Urothelium cell line (cell line): Measurements from ENCODE around the gene MORN5.

Source experiments
- DNase-seq: peaks from one replicate; pipeline ENCODE4 v3.0.0; 2011; ENCODE audit warnings: low spot score, mixed read lengths
- FAIRE-seq: peaks from 2 replicates; lab custom pipeline; 2011; peaks lifted over from hg19 to GRCh38; lab: Jason Lieb, UNC

The MORN5 gene

DNA sequence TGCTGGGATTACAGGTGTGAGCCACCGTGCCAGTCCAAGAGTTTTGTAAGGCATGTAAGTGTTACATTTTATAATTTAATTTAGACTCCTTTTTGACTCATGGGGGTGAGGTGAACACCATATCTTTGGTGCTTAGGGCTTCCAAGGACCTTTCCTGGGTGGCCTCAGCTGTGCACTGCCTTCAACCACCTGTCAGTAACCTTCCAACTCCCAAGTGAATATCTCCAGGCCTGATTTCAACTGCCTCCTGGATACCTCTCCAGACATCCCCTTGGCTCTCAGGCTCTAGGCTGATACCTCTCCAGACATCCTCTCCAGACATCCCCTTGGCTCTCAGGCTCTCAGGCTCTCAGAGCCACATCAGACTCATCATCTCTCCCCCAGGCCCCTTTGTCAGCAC is 35.7 kb upstream of the MORN5 start:
- DNase-seq = no peak
- no peak for FAIRE-seq

DNA sequence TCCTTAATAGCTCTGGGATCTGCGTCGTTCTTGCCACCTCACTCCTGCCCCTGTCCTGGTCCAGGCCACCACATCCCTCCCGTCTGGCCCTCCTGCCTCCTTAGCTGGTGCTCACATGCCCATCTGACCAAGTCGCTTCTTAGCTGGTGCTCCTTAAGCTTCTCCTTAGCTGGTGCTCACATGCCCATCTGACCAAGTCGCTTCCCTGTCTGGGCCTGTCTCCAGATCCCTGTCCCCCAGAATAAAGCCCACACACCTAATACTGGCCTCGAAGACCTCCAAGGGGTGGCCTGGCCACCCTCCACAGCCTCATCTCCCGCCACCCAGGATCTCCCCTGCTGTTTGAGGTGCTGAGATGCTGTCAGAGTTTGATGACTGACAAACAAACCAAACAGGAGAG is 35.2 kb upstream of the MORN5 start:
- FAIRE-seq (no peak), DNase-seq (no peak)

DNA sequence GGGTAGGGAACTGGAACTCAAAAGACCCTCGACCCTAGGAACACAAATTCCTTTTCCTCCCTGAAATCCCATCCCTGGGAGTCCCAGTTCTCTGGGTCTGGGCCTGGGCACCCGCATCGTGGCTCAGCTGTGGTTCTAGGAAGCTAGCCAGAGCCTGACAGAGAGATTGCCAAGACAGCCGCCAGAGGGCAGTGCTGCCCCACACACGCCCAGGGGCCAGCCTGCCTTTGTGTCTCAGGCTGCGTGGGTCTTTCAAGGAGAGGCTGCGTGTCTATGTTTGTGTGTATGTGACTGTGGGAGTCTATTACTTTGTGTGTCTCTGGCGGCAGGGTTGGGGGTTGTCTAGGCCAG is 34.6 kb upstream of the MORN5 start:
- no peak for FAIRE-seq

DNA sequence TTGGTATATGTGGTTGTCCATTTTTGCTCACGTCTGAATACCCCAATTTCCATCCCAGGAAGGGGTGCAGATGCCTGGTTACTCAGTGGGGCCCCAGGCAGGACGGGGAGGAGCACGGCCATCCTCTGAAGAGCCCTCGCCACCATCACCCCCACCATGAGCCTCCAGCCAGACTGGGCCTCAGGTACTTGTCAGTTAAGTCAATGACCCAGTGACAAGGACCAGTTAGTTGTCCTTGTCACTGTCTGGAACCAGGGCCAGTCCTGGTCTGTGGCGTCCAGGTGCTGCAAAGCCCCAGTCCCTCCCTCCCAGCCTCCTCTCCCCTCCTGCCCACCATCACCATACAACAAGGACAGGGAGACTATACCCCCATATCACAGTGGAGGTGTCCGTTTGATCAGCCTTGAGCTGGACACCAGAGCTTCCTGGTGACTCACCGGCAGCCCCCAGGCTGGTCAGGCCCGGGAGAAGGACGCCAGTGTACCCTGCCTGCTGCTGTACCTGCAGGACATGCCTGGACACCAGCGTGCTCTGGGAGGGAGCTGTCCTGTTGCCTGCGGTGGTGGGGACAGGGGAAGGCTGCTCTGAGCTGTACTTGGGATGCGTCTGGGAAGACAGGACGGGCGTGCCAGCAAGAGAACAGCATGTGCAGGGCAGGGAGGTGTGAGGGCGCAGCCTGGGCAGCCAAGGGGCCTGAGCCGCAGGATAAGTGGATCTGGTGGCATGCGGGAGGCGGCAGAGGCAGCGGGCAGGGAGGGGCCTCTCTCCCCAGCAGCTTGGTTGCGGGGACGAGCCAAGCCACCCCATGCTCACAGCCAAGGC is 34.0 kb upstream of the MORN5 start:
- DNase-seq = peak; percentile 36

More for the DNA sequence above, 34.6 kb upstream of the MORN5 start:
- peak; percentile 83 for DNase-seq

DNA sequence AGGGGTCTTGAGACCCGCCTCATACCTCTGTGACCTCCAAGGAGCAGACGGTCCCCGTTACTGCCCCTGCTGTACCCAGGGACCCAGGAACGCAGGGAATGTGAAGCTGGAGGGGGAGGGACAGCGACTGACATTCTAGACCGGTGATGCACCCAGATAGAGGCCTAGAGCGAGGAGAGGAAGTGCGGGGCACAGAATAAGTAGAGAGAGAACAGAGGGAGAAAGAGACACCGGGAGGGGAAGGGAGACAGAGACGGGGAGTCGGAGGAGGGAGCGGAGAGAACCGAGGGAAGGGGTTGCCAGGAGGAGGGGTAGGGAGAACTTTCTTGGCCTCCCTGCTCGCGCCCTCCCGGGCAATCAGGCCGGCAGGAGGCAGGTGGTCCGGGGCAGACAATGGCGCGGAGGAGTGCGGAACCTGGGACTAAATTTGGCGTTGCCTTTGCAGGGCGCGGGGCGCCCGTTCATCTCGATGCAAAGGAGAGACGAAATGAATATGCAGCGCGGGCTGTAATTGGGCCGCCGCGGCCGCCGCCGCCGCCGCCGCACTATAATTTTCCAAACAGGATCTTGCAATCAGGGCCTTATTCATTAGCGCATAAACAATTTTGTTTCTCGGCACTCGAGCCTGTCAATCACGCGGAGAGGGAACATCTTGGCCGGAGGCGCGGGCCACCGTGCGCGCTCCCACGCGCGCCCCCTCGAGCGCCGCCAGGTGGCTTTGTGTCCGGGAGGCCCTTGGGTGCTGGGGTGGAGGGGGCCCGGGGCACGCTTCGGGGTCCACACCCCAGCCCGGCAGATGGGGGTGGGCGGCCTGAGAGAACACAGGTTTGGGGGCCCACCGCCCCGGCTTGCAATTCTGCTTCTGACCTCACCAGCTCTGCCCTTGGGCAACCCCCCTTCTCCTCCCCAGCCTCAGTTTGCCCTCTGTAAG is 33.1 kb upstream of the MORN5 start:
- peak; percentile 65 for DNase-seq
- peak; percentile 20 for FAIRE-seq

More for the DNA sequence above, 34.0 kb upstream of the MORN5 start:
- FAIRE-seq = peak; percentile 58

DNA sequence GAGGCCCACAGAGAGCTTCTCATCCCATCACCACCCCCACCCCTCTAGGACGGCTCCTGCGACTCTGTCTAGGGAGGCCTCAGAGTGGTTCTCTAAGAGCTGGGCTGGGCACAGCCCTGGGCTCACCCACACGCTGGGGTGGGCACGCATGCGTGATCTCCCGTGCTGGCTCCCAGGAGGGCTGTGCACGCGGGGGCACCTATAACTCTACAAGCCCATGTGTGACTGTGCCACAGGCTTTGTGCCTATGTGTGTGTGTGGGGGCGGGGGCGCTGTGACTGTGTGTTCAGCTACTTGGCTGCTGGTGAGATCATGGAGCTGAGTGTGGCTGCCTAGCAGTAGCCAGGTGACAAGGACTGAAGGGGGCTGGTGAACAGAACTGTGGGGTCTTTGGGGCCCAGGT is 32.3 kb upstream of the MORN5 start:
- no peak for DNase-seq
- FAIRE-seq = no peak

DNA sequence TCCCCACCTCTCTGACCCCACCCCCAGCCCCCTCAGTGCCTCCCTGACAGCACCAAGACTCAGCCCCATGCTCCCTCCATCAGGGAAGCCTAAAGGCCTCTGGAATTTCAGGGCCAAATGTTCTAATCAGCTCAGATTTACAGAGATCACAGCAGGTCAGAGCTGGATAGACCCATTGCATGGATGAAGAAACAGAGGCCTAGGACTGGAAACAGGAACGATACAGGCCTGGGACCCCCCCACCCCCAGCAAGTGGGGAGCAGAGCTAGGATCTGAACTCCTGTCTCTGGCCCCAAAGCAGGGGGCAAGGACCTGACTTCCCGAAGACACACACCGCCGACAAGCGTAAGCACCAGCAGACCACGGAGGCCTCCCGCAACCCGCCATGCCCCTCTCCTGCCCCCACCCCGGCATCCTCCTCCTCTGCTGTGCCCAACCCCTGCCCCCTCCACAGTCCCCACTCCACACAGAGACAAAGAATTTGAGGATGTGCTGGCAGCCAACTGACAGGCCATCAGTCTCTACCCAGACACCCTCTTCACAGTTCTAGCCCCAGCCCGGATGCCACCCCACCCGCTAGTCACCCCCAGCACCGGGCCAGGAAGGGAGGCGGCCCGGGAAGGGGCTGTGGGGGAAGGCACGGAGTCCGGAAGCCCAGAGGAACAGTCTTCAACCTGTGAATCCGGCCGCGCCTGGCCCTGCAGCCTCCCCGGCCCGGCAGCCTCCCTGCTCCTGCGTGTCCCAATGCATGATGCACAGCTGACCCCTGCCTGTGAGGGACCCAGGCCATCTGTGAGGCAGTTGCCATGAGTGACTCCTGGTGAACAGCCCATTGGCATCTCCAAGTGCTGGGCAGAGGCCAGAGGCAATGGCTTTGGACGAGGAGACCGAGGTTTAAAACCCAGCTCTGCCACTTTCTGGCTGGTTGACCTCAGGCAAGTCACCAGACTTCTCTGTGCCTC is 31.4 kb upstream of the MORN5 start:
- DNase-seq (no peak), FAIRE-seq (no peak)

DNA sequence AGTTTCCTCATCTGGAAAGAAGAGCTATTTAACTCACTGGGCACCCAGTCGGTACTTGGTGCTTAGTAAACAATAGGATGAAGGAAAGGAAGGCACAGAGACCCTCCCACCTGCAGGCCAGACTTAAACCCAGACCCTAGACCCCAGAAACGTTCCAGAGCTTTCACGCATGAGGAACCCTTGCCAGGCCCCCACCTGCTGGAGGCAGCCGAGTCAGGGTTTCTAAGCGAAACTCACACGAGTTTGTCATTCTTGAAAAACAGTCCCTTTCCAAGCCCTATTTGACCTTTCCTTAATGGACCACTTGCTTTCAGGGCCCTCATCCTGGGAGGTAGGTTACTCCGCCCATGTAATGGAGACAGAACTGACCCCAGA is 30.8 kb upstream of the MORN5 start:
- FAIRE-seq (no peak), DNase-seq (no peak)

DNA sequence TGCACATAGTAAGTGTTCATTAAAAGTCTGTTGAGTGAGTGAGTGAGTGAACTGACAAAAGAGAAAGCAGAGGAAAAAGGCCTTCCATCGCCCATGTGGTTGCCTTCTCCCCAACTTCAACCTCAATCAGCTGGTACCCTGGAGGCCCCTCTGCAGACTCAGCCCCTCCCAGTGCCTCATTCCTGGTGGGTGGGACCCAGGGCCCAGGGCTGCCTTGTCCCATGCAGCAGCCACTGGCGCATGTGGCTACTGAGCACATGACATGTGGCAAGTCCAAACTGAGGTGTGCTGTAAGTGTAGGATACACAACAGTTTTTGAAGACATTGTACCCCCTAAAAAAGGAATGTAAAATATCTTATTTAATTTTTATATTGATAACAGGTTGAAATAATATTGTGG is 29.7 kb upstream of the MORN5 start:
- DNase-seq (no peak), FAIRE-seq (no peak)

DNA sequence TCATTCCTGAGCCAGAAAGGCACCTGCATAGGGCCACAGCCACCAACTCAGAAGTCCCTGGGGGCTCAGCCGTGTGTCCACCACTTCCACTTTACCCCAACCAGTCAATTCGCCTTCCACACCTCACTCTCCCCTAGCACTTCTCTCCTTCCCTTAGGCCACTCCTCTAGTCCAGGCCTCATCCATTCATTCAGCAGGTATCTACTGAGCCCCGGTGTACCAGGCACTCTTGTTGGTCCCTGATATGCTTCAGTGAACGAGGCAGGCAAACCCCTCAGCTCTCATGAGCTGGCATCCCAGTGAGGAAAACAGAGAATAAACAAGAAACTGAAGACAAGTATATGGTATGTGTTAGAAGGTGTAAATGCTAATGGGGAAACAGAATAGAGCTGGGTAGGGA is 28.9 kb upstream of the MORN5 start:
- FAIRE-seq (no peak), DNase-seq (no peak)

DNA sequence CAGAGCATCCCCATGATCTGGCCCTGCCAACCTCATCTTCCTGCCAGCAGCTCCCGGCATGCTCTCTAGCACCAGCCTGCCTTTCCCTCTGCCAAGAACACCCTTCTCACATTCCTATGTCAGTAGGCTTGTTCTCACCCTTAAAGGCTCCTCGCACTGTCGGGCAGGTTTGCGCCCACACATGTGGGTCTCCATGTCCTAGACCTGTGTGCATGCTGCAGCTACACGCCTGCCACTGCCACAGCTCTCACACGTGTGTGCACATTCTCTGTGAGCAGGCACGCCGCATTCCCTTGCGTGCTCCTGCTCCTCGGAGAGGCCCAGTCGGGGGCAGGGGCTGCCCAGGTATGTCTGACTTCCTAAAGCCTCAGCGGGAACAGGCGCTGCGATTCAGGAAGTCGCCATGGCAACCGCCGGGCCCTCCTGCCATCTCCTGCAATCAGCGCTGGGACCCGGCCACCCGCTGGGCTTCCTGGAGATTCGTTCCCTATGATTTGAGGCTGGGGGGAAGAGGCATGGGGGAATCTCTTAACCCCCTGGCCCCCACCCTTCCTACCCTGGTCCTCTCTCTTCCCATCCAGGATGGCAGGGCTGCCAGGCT is 28.2 kb upstream of the MORN5 start:
- DNase-seq = no peak

DNA sequence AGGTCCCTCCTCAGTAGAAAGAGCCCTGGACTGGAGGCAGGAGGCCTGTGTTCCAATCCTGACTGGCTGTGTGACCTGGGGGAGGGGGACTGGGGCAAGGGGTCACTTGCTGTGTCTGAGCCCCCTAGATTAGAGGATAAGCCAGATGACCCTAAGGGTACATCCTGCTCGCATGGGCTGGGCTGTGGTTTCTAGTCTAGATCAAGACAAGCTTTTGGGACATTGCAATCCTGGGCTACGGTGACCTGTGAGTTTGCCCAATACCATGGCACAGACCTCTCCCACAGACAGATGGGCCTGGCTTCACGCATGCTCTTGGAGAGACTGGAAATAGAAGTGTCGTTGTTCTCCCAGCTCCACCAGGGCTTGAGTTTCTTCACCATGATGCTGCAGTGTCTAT is 27.2 kb upstream of the MORN5 start:
- DNase-seq (no peak), FAIRE-seq (no peak)

More for the DNA sequence above, 28.2 kb upstream of the MORN5 start:
- no peak for FAIRE-seq

DNA sequence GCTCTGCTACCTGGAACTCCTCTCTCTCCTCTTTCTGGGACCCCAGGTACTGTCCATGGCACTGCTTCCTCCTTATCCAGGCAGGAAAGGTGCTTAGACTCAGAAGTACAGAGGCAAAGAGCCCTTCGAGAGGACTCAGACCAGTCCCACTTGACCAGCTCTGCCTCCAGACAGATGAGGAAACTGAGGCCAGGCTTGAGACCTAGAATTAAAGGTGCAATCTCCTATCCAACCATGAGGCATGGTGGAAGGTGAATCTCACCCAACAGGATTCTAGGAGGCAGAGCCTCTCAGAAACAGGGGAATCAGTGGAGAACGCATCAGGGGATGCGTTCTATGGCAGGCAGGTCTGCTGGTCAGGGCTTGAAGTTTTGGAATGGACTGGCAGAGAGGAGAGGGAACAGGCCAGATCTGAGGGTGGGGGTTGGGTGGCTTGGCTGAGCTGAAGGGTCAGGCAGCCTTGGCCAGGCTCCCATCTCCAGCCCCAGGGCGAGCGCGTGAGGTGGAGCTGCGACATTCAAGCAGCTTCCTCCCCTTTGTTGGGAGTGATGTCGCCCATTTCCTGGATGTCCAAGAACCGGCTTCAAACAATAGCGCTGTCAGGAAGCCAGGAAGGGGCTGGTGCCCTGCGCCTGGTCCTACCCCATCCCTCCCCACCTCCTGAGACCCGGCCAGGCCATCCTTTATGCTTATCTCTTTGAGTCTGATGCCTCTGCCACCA is 26.3 kb upstream of the MORN5 start:
- FAIRE-seq = no peak
- no peak for DNase-seq

DNA sequence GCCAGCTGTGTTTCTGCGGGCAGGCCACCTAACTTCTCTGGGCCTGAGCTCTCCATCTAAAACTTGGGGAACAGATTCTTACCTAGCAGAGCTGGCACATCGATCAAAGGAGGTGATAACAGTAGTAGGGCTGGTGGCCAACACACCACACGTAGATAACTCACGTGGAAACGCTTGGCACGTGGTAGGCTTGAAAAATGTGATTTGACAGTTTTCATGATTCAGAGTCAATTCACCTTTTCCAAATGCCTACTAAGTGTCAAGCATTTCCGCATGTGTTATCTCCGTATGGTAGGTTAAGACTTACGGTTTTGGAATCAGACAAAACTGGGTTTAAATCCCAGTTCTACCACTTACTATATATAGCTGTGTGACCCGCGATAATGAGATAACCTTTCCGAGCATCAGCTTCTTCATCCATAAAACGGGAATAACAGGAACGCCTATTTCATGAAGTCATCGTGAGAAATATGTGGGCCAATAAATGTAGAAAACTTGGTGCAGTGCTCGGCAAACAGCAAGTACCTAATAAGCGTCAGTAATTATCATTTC is 25.6 kb upstream of the MORN5 start:
- FAIRE-seq = no peak
- no peak for DNase-seq

DNA sequence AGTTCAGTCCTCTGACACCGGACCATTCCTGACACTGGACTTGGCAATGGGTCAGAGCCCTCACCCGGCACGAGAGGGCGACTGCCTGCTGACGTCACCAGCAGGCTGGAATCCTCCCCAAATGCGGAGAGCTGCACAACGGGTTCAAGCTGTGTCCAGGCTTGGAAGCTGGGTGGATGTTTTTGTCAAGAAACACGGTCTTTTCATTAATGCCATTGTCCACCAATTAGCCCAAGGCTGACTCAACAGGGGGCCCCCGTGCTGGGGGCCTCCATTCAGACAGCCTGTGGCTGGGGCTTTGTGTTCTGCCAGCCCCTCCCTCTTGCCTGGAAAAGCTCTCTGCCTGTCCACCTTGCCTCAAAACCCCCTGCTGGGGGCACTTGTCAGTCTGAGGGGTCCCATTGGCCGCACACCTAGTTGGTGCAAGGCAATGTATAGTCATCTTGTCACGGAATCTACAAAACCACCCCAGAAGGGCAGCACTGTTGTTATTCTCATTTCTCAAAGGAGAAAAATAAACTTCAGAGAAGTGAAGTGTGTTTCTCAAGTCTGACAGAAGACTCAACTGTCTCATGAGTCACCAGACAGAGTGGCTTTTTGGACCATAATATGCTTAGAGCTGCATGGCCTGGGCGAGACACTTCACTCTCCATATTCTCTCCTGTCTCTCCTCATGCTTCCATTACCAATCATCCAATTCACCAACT is 24.7 kb upstream of the MORN5 start:
- no peak for DNase-seq
- no peak for FAIRE-seq

DNA sequence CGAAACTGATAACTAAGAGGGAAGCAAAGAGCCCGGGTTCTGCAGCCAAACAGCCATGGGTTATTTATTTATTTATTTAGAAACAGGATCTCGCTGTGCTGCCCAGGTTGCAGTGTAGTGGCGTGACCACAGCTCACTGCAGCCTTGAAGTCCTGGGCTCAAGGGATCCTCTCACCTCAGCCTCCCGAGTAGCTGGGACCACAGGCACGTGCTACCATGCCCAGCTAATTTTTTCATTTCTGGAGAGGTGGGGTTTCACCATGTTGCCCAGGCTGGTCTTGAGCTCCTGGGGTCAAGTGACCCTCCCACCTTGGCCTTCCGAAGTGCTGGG is 24.2 kb upstream of the MORN5 start:
- DNase-seq = no peak
- FAIRE-seq = no peak

DNA sequence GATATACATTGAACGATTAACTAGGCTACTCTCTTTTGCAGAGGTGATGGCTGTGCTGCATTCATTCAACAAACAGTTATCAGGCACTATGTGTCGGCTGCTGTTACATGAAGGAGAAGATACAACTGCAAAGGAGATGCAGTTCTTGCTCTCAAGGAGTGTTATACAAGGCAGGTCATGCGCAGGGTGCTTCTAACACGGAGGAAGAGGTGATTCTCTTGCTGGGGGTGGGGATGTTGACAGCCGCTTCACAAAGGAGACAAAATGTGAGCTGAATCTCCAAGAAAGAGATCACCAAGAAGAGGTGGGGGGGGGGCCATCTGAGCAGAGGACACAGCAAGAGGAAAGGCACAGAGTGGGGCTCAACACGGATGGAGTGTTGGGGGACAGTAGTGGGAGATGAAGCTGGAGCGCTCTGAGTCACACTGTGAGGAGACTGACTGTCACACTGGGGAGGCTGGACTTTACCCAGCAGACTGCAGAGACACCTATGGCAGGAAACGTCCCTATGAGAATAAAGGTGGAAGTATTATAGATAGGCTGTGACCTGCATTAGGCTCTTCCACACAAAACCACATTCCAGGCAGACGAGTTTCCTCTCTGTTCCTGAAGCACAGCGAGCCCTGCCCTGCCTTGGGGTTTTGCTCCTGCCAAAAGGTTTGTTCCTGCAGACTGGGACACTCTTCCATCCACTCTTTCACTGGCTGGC is 21.0 kb upstream of the MORN5 start:
- no peak for FAIRE-seq
- DNase-seq = no peak

DNA sequence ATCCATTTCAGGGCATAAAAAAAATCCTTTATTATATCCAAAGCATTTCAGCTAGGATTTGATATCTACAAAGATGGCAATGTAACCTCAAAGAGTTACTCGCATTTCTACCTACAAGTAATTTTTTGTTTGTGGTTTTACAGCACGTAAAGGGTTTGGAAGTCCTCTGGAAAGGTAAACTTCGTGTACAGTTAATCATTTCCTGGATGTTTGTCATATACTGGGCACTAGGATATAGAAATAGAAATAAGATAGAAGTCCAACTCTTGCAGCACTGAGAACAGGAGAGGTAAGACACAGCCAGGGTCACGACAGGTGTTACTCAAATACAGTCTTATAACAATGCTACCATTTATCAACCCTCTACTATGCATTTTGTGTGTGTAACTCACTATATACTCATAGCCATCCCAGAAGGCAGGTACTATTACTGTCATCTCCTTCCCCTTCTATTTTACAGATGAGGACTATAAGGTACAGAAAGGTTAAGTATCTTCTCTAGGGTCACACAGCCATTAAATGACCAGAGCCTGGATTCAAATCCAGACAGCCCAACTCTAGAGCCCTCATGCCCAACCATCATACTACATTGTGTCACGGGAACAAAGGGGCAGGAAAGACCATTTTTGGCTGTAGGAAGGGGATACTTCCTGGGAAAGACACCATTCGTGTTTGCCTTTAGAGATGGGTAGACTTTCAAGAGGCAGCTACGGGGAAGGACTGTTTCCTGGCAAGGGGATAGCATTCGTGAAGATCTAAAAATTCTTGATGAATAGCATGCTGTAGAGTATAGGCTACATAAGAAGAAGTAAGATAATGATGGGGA is 19.1 kb upstream of the MORN5 start:
- FAIRE-seq (no peak), DNase-seq (no peak)
